ENCODE results near the gene CDKN2C. TPM values are rescaled to one million over a fixed set of nuclear protein-coding genes. Genes with fewer than 3 reads are reported as not detected.
A peak's percentile ranks its signal among the peaks of the same experiment; 100 is the strongest.
"Not testable (repeated sequence)": the region's sequence is repeated elsewhere in the genome, so short reads cannot be mapped to it uniquely, and the experiment has no call there.

CDKN2C gene
- 10 to 100 TPM in 1 of 8 experiments, 1 to 10 TPM in 5, under 1 TPM in 2; 0.51 to 18.5 (median 3.8) TPM for total RNA-seq

DNA sequence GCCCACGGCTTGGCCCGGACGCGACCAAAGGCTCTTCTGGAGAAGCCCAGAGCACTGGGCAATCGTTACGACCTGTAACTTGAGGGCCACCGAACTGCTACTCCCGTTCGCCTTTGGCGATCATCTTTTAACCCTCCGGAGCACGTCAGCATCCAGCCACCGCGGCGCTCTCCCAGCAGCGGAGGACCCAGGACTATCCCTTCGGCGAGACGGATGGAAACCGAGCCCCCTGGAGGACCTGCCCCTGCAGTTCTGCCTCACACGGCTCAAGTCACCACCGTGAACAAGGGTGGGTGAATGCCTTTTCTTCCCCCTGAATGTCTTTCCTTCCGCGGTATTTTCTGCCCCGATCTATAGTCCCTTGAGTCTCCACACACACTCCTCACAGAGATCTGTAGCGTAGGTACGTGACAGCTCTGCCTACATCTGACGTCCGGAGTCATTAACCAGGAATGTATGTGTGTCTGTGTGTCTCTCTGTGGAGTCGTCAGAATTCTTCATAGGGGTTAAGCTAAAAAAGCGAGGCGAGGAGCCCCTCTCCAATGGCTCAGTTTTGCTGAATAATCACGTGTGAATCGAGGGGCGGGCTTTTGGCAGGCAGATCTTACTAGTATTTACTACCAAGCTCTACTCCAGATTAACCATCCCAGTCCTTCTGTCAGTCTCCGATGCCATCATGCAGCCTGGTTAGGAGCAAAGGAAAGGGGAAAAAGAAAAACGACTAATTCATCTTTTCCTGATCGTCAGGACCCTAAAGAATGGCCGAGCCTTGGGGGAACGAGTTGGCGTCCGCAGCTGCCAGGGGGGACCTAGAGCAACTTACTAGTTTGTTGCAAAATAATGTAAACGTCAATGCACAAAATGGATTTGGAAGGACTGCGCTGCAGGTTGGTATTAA is at the start of gene CDKN2C:
Gene CDKN2C, plus strand, starts transcription at position 635 of the 898 bp plus-strand sequence. Its CDS starts 124 bp downstream, at position 759.
- in situ Hi-C loops (cut with MboI; ENCODE audit: low pct_unique_long_range_greater_than_20kb in 2 of 9, low sequenced_read_pairs in 9 of 9, unreplicated experiment in 9 of 9) = loop anchor here in 1 of 9 experiments (25.0 kb wide), 1 partner anchor 217 kb away; no protein-coding TSS in a partner anchor
- peak; percentile 24 to 58 (median 52) for ATAC-seq (replicated peaks in 6 of 8)
- Histone ChIP-seq H3K4me3 (peak within 1 kb of the TSS; percentile 45 to 74 (median 55)), H3K4me1 (replicated peaks in 1 of 2) (peaks cover 0 to 4% of the 10 kb centered on the region in 2 donors), H3K27ac (no peak within 1 kb of the TSS)
- WGBS, 10 experiments = 0 to 20% (median 1%) methylated on average over 1 to 25 of the region's 44 CpGs; no CpG with 5 or more reads in 2 of the 10 experiments

DNA sequence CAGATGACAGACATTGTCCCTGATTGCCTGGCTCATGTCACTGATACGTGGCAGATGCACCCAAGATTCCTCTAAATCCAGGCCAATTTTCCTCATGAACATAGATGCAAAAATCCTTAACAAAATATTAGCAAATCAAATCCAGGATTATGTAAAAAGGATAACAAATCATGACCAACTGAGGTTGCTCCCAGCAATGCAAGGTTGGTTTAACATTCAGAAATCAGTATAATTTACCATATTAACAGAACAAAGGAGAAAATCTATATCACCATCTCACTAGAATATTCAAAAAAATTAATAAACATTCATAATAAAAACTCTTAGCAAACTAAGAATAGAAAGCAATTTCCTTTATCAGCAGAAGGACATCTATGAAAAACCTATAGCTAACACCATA is 49.6 kb upstream of the CDKN2C start:
- WGBS, 10 experiments = 50 to 100% (median 100%) methylated on average over 1 of the region's 1 CpG; no CpG with 5 or more reads in 3 of the 10 experiments
- in situ Hi-C loops (cut with MboI; ENCODE audit: low pct_unique_long_range_greater_than_20kb in 2 of 9, low sequenced_read_pairs in 9 of 9, unreplicated experiment in 9 of 9) = loop anchor here in 1 of 9 experiments (25.0 kb wide), 1 partner anchor 133 kb away; no protein-coding TSS in a partner anchor
- Histone ChIP-seq H3K4me1 (replicated peaks in 1 of 2) (no peaks in the 10 kb centered on the region), H3K4me3 (no peak overlapping the region), H3K27ac (no peak overlapping the region)
- ATAC-seq (replicated peaks in 6 of 8) = no peak

DNA sequence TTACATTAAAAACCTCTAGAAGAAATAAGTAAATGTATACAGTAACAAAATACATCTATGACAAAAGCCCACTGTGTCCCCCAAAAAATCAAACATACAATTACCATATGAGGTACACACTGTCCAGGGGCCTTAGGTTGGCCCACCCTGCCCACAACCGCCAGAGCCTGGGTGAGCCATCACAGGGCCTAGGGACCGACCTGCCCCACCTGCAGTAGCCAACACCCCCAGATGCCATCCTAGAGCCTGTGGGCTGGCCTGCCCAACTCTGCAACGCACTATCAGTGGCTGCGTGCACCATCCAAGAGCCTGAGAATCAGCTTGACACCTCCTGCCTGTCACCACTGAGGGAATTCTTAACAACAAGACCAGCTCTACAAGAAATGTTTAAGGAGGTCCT is 49.0 kb upstream of the CDKN2C start:
- Histone ChIP-seq H3K4me3 (no peak overlapping the region), H3K27ac (no peak overlapping the region), H3K4me1 (replicated peaks in 1 of 2) (no peaks in the 10 kb centered on the region)
- no peak for ATAC-seq (replicated peaks in 6 of 8)
- 93 to 100% (median 100%) methylated on average over 1 to 4 of the region's 4 CpGs; no CpG with 5 or more reads in 5 of the 10 experiments for WGBS, 10 experiments
- in situ Hi-C loops (cut with MboI; ENCODE audit: low pct_unique_long_range_greater_than_20kb in 2 of 9, low sequenced_read_pairs in 9 of 9, unreplicated experiment in 9 of 9) = loop anchor here in 1 of 9 experiments (25.0 kb wide), 1 partner anchor 134 kb away; no protein-coding TSS in a partner anchor

DNA sequence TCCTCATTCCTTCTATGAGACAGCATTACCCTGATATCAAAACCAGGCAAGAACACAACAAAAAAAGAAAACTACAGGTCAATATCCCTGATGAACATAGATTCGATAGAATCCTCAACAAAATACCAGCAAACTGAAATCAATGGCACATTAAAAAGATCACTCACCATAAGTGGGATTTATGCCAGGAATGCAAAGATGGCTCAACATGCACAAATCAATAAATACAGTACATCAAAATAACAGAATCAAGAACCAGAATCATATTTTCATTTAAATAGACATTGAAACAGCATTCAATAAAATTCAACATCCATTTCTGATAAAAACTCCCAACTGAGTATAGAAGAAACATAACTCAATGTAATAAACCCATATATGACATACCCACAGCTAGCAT is 46.5 kb upstream of the CDKN2C start:
- Histone ChIP-seq H3K27ac (no peak overlapping the region), H3K4me3 (no peak overlapping the region), H3K4me1 (replicated peaks in 1 of 2) (no peaks in the 10 kb centered on the region)
- in situ Hi-C loops (cut with MboI; ENCODE audit: low pct_unique_long_range_greater_than_20kb in 2 of 9, low sequenced_read_pairs in 9 of 9, unreplicated experiment in 9 of 9) = loop anchor here in 1 of 9 experiments (25.0 kb wide), 1 partner anchor 136 kb away; no protein-coding TSS in a partner anchor
- 80 to 100% (median 96%) methylated on average over 1 of the region's 1 CpG for WGBS, 10 experiments
- no peak for ATAC-seq (replicated peaks in 6 of 8)

DNA sequence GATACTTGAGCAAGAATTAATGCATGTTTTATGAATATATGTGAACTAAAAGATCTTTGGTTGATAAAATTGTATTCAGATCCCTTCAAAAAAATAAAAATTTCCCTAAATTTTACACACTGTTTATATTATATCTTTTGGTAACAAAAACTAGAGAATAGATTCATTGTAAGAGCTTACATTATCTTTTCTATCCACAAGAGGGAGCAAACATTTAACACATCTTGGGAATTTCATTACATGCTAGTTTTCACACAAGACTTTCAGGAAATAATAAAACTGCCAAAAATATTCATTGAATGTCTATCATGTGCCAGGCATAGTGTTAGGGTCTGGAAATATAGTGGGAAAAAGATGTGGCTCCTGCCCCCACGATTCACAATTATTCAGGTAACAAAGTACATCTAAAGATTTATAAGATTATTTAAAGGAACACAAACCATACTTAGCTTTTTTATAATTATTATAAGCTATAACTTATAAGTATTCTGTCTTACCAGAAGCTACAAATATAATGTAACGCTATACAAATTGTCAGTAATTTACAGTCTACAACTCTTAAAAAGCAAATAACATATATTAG is 40.6 kb upstream of the CDKN2C start:
- in situ Hi-C loops (cut with MboI; ENCODE audit: low pct_unique_long_range_greater_than_20kb in 2 of 9, low sequenced_read_pairs in 9 of 9, unreplicated experiment in 9 of 9) = loop anchor here in 1 of 9 experiments (25.0 kb wide), 1 partner anchor 258 kb away; no protein-coding TSS in a partner anchor
- Histone ChIP-seq H3K4me3 (no peak overlapping the region), H3K27ac (no peak overlapping the region), H3K4me1 (replicated peaks in 1 of 2) (no peaks in the 10 kb centered on the region)
- peak in 1 of 8 experiments; percentile 22 for ATAC-seq (replicated peaks in 6 of 8)
- WGBS, 10 experiments = 0 to 77% (median 46%) methylated on average over 2 of the region's 2 CpGs; no CpG with 5 or more reads in 2 of the 10 experiments

DNA sequence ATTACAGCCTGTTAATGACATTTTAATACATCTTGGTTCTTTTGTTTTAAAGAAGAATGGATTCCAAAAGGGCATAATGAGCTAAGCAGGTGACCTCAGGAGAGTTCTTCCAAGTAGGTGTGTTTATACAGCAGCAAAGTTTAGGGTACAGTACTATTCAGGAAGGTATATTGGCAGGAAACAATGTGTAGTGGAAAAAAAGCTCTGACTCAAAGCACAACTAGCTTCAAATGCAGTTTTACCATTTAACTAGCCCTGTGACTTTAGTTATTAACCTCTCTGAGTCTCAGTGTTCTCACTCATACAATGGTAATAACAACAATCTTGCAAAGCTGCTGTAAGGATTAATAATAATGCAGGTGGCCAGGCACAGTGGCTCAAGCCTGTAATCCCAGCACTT is 39.9 kb upstream of the CDKN2C start:
- in situ Hi-C loops (cut with MboI; ENCODE audit: low pct_unique_long_range_greater_than_20kb in 2 of 9, low sequenced_read_pairs in 9 of 9, unreplicated experiment in 9 of 9) = loop anchor here in 1 of 9 experiments (25.0 kb wide), 1 partner anchor 257 kb away; no protein-coding TSS in a partner anchor
- ATAC-seq (replicated peaks in 6 of 8) = no peak
- Histone ChIP-seq H3K4me3 (no peak overlapping the region), H3K4me1 (replicated peaks in 1 of 2) (no peaks in the 10 kb centered on the region), H3K27ac (no peak overlapping the region)

DNA sequence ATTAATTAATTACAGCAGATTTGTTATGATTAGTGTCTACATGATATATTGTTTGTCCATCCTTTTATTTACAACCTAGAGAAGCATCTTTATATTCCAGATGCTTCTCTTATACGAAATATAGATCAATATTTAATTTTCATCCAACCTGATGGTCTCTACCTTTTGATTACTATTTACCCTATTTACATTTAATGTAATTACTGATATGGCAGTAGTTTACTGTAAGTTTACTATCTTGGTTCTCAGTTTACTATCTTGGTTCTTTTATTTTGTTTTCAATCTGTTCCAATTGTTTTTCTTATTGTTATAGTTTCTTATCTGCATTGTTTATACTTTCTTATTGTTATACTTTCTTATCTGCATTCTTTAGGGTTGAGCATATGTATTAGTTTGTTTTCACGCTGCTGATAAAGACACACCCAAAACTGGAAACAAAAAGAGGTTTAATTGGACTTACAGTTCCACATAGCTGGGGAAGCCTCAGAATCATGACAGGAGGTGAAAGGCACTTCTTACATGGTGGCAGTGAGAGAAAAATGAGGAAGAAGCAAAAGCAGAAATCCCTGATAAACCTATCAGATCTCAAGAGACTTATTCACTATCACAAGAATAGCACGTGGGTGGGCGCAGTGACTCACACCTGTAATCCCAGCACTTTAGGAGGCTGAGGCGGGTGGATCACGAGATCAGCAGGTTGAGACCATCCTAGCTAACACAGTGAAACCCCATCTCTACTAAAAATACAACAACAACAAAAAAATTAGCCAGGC is 38.9 kb upstream of the CDKN2C start:
- no peak for ATAC-seq (replicated peaks in 6 of 8)
- WGBS, 10 experiments = 65 to 100% (median 92%) methylated on average over 1 to 6 of the region's 6 CpGs
- in situ Hi-C loops (cut with MboI; ENCODE audit: low pct_unique_long_range_greater_than_20kb in 2 of 9, low sequenced_read_pairs in 9 of 9, unreplicated experiment in 9 of 9) = loop anchor here in 1 of 9 experiments (25.0 kb wide), 1 partner anchor 256 kb away; no protein-coding TSS in a partner anchor
- H3K4me1 ChIP-seq (replicated peaks in 1 of 2) = no peaks in the 10 kb centered on the region
- no peak overlapping the region for H3K27ac ChIP-seq
- H3K4me3 ChIP-seq = no peak overlapping the region

DNA sequence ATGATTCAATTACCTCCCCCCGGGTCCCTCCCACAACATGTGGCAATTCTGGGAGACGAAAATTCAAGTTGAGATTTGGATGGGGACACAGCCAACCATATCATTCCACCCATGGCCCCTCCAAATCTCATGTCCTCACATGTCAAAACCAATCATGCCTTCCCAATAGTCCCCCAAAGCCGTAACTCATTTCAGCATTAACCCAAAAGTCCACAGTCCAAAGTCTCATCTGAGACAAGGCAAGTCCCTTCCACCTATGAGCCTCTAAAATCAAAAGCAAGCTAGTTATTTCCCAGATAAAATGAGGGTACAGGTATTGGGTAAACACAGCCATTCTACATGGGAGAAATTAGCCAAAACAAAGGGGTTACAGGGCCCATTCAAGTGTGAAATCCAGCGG is 38.0 kb upstream of the CDKN2C start:
- WGBS, 10 experiments = 80 to 100% (median 89%) methylated on average over 1 to 3 of the region's 4 CpGs; no CpG with 5 or more reads in 2 of the 10 experiments
- H3K27ac ChIP-seq; H3K4me1 ChIP-seq (replicated peaks in 1 of 2); H3K4me3 ChIP-seq; ATAC-seq (replicated peaks in 6 of 8): not testable (repeated sequence)
- in situ Hi-C loops (cut with MboI; ENCODE audit: low pct_unique_long_range_greater_than_20kb in 2 of 9, low sequenced_read_pairs in 9 of 9, unreplicated experiment in 9 of 9) = loop anchor here in 1 of 9 experiments (25.0 kb wide), 1 partner anchor 255 kb away; no protein-coding TSS in a partner anchor

DNA sequence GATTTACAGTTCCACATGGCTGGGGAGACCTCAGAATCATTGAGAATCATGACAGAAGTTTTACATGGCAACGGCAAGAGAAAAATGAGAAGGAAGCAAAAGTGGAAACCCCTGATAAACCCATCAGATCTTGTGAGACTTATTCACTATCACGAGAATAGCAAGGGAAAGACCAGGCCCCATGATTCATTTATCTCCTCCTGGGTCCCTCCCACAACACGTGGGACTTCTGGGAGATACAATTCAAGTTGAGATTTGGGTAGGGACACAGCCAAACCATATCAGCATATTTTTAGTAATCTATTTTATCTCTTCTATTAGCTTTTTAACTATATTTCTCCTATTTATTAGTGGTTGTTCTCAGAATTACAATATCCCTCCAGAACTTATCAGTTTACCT is 36.3 kb upstream of the CDKN2C start:
- 83 to 100% (median 97%) methylated on average over 1 to 3 of the region's 3 CpGs for WGBS, 10 experiments
- H3K4me1 ChIP-seq (replicated peaks in 1 of 2); ATAC-seq (replicated peaks in 6 of 8); H3K27ac ChIP-seq; H3K4me3 ChIP-seq: not testable (repeated sequence)
- in situ Hi-C loops (cut with MboI; ENCODE audit: low pct_unique_long_range_greater_than_20kb in 2 of 9, low sequenced_read_pairs in 9 of 9, unreplicated experiment in 9 of 9) = loop anchor here in 1 of 9 experiments (25.0 kb wide), 1 partner anchor 254 kb away; no protein-coding TSS in a partner anchor

DNA sequence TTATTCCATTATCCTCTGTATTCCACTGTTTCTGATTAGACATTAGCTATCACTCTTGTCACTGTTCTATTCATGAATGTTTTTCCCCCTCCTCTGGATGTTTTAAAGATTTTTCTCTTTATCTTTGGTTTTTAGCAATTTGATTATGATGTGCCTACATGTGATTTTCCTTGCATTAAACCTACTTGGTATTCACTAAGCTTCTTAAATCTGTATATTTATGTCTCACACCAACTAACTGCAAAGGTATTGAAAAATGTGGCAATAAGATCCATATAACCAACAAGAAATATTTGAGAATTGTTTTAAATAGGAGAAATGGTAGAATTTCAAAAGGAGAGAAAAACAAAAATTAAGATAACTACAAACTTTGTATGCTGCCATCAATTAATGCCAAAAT is 35.2 kb upstream of the CDKN2C start:
- in situ Hi-C loops (cut with MboI; ENCODE audit: low pct_unique_long_range_greater_than_20kb in 2 of 9, low sequenced_read_pairs in 9 of 9, unreplicated experiment in 9 of 9) = loop anchor here in 1 of 9 experiments (25.0 kb wide), 1 partner anchor 252 kb away; no protein-coding TSS in a partner anchor
- no peak overlapping the region for H3K27ac ChIP-seq
- no peaks in the 10 kb centered on the region for H3K4me1 ChIP-seq (replicated peaks in 1 of 2)
- no peak overlapping the region for H3K4me3 ChIP-seq
- no peak for ATAC-seq (replicated peaks in 6 of 8)

DNA sequence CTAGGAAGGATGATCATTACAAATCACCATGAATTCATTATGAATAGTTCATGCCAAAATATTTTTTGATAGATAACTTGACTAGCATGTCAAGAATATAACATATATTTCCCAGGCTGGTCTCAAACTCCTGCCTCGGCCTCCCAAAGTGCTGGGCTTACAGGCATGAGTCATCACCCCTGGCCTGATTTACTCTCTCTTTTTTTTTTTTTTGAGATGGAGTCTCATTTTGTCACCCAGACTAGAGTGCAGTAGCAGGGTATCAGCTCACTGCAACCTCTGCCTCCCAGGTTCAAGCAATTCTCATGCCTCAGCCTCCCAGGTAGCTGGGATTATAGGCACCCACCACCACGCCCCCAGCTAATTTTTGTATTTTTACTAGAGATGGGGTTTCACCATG is 34.8 kb upstream of the CDKN2C start:
- not testable (repeated sequence) for H3K27ac ChIP-seq; H3K4me3 ChIP-seq; ATAC-seq (replicated peaks in 6 of 8); H3K4me1 ChIP-seq (replicated peaks in 1 of 2)
- in situ Hi-C loops (cut with MboI; ENCODE audit: low pct_unique_long_range_greater_than_20kb in 2 of 9, low sequenced_read_pairs in 9 of 9, unreplicated experiment in 9 of 9) = loop anchor here in 1 of 9 experiments (25.0 kb wide), 1 partner anchor 252 kb away; no protein-coding TSS in a partner anchor
- WGBS, 10 experiments = 44 to 100% (median 88%) methylated on average over 1 to 2 of the region's 2 CpGs; no CpG with 5 or more reads in 1 of the 10 experiments

DNA sequence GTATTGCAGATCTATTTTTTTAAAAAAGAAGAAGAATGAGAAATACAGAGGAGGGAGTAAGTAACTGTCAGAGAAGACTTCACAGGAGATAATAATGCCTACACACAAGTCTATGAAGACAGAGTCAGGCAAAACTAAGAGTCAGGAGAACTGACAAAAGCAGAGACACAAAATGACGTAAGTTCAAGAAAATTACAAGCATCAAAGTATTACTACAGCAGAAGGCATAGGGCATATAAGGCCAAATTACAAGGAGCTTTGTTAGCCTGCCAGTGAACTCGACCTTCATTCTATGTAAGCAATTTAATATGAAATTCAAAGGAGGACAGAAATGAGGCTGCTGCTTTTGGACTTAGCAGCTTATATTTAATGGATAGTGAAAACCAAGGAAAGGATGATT is 33.7 kb upstream of the CDKN2C start:
- no peaks in the 10 kb centered on the region for H3K4me1 ChIP-seq (replicated peaks in 1 of 2)
- H3K4me3 ChIP-seq = no peak overlapping the region
- no peak overlapping the region for H3K27ac ChIP-seq
- 43 to 100% (median 88%) methylated on average over 2 of the region's 2 CpGs for WGBS, 10 experiments
- no peak for ATAC-seq (replicated peaks in 6 of 8)
- in situ Hi-C loops (cut with MboI; ENCODE audit: low pct_unique_long_range_greater_than_20kb in 2 of 9, low sequenced_read_pairs in 9 of 9, unreplicated experiment in 9 of 9) = loop anchor here in 1 of 9 experiments (25.0 kb wide), 1 partner anchor 251 kb away; no protein-coding TSS in a partner anchor
